NT2/D1 (cell line): ENCODE data around the gene SCNM1.

Experiments used
- DNase-seq: peaks from one replicate; pipeline ENCODE4 v3.0.0-alpha.2; 2011; ENCODE audit warnings: low read depth, low spot score
- H3K27me3 ChIP-seq: 2 replicates; pipeline ENCODE4 v1.6.0; 2011; ENCODE audit warnings: mild to moderate bottlenecking; ENCODE audit not compliant: insufficient read length, insufficient read depth
- H3K36me3 ChIP-seq: 2 replicates; pipeline ENCODE4 v1.6.1; 2011; ENCODE audit warnings: mild to moderate bottlenecking, low read length, mixed read lengths; ENCODE audit not compliant: insufficient read depth, insufficient read length
- H3K4me1 ChIP-seq: 2 replicates; pipeline ENCODE4 v1.5.1; 2011; ENCODE audit not compliant: insufficient read depth, insufficient read length
- H3K4me3 ChIP-seq: 2 replicates; pipeline ENCODE4 v1.5.1; 2011; ENCODE audit warnings: low read depth; ENCODE audit not compliant: insufficient read length
- H3K9ac ChIP-seq: 2 replicates; pipeline ENCODE4 v1.6.0; 2011; ENCODE audit warnings: low read depth; ENCODE audit not compliant: insufficient read length
- H3K9me3 ChIP-seq: 2 replicates; pipeline ENCODE4 v1.5.1; 2011; ENCODE audit warnings: mild to moderate bottlenecking, low read length; ENCODE audit not compliant: insufficient read depth
- SUZ12 ChIP-seq: IDR thresholded peaks from 2 replicates; pipeline ENCODE4 v1.6.1; 2011; ENCODE audit not compliant: insufficient read length, insufficient read depth; ENCODE audit errors: extremely low read depth
- YY1 ChIP-seq: IDR thresholded peaks from 2 replicates; pipeline ENCODE4 v1.6.1; 2011; ENCODE audit not compliant: insufficient read length, insufficient read depth
- ZNF274 ChIP-seq: IDR thresholded peaks from 2 replicates; pipeline ENCODE4 v1.6.1; 2011; ENCODE audit warnings: mild to moderate bottlenecking, low read depth, low read length

SCNM1 gene

GRCh38 chr1:151211972-151212705 is 46.2 kb downstream of the SCNM1 start:
- Histone ChIP-seq H3K4me1 (peaks cover 2% of the 10 kb centered on the region), H3K36me3 (peaks cover 71% of the 10 kb centered on the region), H3K9me3 (no peaks in the 10 kb centered on the region), H3K4me3 (no peak overlapping the region), H3K27me3 (no peaks in the 10 kb centered on the region), H3K9ac (no peak overlapping the region)
- TF ChIP-seq SUZ12 (no peak), ZNF274 (no peak), YY1 (no peak)
- DNase-seq: no peak

- H3K9me3 ChIP-seq: no peaks in the 10 kb centered on the region
- H3K4me1 ChIP-seq: peaks cover 2% of the 10 kb centered on the region
- no peak overlapping the region for H3K4me3 ChIP-seq
- no peaks in the 10 kb centered on the region for H3K27me3 ChIP-seq
- no peak overlapping the region for H3K9ac ChIP-seq
- peaks cover 66% of the 10 kb centered on the region for H3K36me3 ChIP-seq
- DNase-seq: no peak
- TF ChIP-seq YY1 (no peak), ZNF274 (no peak), SUZ12 (no peak)
Observed at GRCh38 chr1:151213560-151213959, 47.6 kb downstream of the SCNM1 start.
